Activated CD4-positive, alpha-beta T cell treated with anti-CD3 and anti-CD28 coated beads, Interleukin-2, Interleukin-6, amounts not matched to agents 100 ng/mL and 50 ng/mL, durations not matched to agents 16 hours and 8 hours (primary cell): ENCODE data around the gene DISP3.

Experiments
- DNase-seq: peaks from one replicate; pipeline ENCODE4 v3.0.0-alpha.2; 2020

DISP3 gene

GRCh38 chr1:11516961-11517635, 38.1 kb downstream of the DISP3 start:
- no peak for DNase-seq

- DNase-seq, result no peak
These were observed 39.2 kb downstream of the DISP3 start for GRCh38 chr1:11518016-11518701.

- DNase-seq, result no peak
These were observed 40.1 kb downstream of the DISP3 start for GRCh38 chr1:11518791-11519628.

GRCh38 chr1:11519629-11520031, 40.7 kb downstream of the DISP3 start:
- no peak for DNase-seq

- DNase-seq, result no peak
These were observed 41.7 kb downstream of the DISP3 start for GRCh38 chr1:11520531-11521233.

GRCh38 chr1:11521582-11522399, 42.8 kb downstream of the DISP3 start:
- DNase-seq, result no peak

- DNase-seq, result no peak
These were observed 43.7 kb downstream of the DISP3 start for GRCh38 chr1:11522400-11523235.

- no peak for DNase-seq
These were observed 44.3 kb downstream of the DISP3 start for GRCh38 chr1:11523261-11523660.

- no peak for DNase-seq
These were observed 45.0 kb downstream of the DISP3 start for GRCh38 chr1:11523746-11524464.

GRCh38 chr1:11524465-11525150, 45.7 kb downstream of the DISP3 start:
- no peak for DNase-seq

- no peak for DNase-seq
These were observed 46.2 kb downstream of the DISP3 start for GRCh38 chr1:11525151-11525505.

- no peak for DNase-seq
These were observed 46.6 kb downstream of the DISP3 start for GRCh38 chr1:11525516-11525915.

- DNase-seq, result no peak
These were observed 47.3 kb downstream of the DISP3 start for GRCh38 chr1:11526071-11526895.

GRCh38 chr1:11527541-11528452, 48.8 kb downstream of the DISP3 start:
- DNase-seq, result no peak

- no peak for DNase-seq
These were observed 49.8 kb downstream of the DISP3 start for GRCh38 chr1:11528611-11529261.

GRCh38 chr1:11529330-11529729, 50.4 kb downstream of the DISP3 start:
- DNase-seq, result no peak
